ENCODE measurements around the gene STH. TPM values are rescaled to one million over a fixed set of nuclear protein-coding genes. Genes with fewer than 3 reads are reported as not detected.

The STH gene
- polyA plus RNA-seq, 1 donor, result not detected

DNA sequence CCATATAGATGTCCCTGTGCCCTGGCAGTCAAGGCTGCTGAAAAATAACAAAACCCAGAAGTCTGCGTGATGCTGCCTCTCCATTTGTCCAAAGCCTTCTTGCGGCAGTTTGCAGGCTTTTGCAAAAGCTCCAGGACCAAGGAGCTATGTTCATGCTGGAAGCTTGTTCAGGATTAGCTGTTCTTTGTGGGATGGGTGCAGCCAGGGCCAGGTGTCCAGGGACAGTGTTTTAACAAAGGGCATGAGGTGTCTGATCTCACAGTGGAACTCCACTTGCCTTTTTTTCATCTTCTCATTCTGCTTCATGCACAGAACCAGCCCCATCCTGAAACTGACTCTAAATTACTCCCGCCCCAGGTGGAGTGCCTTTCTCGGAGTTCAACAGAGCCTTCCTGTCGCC, 31.7 kb upstream of the STH start:
- DNase-seq, result no peak

DNA sequence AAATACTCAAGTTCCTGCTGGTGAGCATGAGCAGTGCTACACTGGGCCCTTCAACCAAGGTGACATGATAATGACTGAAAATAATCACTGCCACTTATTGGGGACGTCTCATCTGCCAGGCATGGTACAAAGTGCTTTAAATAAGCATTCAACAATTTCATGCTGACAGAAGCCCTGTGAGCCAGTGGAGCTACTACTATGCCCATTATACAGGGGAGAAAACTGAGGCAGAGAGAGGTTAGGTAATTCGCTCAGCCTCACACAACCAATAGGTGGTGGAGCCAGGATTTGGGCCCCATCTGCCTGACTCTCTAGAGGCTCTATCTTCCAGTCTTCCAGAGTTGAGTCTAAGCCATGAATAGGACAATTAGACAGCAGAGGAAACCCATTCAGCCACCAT, 30.3 kb upstream of the STH start:
- DNase-seq, result no peak

DNA sequence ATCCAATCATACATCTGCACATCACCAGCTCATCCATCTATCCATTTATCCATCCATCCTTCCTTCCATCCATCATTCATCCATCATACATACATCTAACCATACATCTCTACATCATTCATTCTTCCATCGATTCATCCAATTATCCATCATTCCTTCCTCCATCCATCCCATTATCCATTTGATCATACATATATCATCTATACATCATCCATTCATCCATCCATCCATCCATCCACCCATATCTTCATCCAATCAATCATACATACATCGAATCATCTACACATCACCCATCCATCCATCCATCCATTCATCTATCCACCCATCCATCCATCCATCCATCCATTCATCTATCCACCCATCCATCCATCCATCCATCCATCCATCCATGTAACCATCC, 29.3 kb upstream of the STH start:
- no peak for DNase-seq

DNA sequence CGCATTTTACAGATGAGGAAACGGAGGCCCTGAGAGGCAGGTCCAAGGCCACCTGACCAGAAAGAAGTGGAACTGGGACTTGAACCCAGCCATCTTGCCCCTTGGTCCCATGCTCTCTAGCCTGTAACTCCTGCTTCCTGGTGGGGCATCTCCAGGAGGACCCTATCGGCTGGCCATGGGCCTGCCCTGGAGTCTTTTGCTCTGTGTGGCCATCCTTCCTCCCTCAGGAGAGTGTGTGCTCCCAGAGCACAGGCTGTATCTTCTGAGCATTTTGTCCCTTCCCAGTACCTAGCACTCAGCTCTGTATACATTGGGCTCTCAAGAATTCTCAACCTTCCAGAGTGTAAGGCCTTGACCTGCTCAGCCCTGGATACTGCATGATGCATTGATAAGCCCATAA, 28.4 kb upstream of the STH start:
- no peak for DNase-seq

DNA sequence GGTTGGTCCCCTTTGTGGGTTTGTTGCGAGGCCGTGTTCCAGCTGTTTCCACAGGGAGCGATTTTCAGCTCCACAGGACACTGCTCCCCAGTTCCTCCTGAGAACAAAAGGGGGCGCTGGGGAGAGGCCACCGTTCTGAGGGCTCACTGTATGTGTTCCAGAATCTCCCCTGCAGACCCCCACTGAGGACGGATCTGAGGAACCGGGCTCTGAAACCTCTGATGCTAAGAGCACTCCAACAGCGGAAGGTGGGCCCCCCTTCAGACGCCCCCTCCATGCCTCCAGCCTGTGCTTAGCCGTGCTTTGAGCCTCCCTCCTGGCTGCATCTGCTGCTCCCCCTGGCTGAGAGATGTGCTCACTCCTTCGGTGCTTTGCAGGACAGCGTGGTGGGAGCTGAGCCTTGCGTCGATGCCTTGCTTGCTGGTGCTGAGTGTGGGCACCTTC, 27.3 kb upstream of the STH start:
- no peak for DNase-seq

DNA sequence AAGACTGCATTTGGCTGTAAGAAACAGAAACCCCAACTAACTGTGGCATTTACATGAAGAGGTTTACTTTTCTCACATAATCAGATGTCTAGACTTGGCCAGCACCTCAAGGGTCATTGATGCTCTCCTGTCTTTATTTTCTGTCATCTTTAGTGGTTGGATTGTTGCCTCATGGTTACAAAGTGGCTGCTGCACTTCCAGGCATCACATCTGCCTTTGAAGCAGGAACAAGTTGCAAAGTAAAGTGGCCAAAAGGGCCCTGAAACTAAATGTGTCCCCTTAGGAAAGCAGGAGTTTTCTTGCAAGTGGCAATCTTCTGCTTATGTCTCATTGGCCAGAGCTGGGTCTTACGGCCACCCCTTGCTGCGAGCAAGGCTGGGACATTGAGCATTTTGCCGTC, 26.5 kb upstream of the STH start:
- no peak for DNase-seq

DNA sequence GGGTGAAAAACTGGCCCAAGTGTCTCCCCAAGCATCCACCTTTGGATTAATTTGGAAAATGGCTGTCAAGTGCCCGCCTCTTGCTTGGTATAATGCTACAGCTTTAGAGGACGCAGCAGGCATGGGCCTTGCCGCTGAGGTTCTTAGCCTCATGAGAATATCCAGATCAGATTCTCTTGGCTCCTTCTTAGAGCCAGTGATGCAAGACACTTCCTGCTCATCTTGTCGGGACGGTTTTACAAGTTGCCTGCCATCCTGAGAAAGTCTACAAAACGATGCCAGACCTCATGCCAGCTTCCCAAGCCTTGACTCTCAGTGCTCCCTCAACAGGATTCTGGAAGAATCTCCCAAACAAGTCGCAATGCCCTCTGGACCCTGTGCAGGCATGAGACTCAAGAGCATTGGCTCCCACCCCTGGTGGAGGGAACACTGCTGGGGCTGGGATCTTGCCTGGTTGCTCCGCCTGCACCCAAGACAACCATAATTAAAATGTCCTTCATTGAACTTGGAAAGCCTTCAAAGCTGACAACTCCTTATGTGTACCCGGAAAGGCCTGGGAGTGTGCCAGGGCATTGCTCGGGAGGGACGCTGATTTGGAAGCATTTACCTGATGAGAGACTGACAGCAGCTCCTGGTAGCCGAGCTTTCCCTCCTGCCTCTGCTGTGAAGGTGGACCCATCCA, 25.8 kb upstream of the STH start:
- no peak for DNase-seq

DNA sequence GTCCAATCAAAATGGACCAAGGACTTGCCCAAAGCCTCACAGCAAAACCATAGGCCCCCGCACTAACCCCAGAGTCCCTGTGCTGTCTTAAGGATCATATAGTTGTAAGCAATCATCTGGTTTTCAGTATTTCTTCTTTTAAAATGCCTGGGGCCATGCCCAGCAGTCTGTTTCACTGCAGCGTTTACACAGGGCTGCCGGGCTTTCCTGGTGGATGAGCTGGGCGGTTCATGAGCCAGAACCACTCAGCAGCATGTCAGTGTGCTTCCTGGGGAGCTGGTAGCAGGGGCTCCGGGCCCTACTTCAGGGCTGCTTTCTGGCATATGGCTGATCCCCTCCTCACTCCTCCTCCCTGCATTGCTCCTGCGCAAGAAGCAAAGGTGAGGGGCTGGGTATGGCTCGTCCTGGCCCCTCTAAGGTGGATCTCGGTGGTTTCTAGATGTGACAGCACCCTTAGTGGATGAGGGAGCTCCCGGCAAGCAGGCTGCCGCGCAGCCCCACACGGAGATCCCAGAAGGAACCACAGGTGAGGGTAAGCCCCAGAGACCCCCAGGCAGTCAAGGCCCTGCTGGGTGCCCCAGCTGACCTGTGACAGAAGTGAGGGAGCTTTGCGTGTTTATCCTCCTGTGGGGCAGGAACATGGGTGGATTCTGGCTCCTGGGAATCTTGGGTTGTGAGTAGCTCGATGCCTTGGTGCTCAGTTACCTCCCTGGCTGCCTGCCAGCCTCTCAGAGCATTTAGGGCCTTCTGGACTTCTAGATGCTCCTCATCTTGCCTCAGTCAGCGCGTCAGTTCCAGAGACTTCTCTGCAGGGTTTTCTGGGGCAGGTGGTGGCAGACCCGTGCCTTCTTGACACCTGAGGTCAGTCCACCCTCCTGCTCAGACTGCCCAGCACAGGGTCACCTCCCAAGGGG, 24.8 kb upstream of the STH start:
- DNase-seq, result no peak

DNA sequence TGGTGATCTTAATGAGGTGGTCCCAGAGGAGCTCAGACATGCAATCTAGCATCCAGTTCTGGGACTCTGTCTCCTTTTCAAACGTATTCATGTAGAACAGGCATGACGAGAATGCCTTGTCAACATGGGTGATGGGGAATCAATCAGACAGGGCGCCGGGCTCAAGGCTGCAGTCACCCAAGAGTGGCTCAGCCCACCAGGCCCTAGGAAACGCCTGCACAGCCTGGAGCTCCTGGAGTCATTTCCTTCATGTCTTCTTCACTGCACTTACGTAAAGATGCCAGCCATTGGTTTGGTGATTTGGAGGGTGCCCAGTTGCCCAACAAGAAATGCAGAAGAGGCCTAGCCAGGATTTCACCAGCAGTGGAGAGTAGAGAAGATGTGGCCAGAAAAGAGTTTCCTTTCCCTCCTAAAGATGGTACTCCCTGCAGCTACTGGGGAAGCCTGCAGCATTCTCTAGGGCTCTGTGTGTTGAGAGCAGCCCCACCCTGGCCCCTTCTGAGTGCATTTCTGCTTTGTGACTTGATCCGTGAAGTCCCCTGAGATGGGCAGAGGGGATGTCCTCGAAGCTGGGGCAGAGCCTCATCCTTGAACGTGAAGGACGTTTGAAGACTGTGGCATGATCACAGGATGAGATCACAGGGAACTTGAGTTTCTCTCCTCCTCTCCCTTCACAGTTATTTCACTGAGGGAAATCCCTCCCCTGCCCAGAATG, 24.0 kb upstream of the STH start:
- no peak for DNase-seq

DNA sequence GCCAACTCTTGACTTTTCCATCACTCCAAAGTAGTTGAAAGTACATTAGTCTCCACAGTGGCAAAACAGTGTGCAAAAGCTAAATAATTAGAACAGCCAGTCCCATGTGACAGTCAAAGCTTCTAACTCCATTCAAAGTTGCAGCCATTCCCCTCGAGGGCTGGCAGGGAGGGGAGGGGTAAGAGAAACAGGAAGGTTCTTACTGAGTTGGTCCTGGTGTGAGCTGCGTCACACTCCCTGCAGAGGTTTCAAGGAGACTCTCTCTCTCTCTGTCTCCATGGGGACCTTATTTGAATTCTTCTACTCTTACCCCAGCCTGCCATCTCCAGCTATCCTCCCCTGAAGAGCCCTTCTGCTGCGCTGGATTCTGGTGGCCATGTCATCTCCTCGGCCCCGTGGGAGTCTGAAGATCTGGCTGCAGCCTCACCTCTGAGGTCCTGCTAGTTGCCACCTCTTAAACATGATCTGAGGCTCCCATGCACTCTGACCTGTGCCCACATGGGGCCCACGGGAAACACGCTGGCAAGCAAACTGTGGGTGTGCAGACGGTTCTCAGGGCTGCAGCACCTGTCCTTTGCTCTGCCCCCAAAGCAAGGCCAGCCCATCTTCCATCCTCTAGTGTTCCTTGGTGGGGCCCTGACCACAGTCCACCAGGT, 23.3 kb upstream of the STH start:
- no peak for DNase-seq

DNA sequence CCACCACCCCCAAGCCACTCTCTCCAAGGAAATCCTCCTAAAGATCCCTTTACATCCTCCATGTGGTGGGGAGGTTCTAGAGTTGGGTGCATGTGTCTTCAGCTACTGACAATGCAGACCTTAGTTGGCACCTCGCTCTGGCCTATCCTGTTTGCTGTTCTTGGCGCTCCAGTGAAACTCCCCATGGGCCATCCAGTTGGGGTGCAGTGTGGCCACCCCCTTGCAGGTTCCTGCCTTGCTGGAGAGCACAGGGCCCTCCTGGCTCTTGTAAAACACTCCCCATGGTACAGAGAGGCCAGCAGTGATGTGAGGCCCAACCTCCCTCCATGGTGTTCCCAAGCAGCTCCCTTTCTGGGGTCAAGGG, 22.7 kb upstream of the STH start:
- DNase-seq, result no peak

DNA sequence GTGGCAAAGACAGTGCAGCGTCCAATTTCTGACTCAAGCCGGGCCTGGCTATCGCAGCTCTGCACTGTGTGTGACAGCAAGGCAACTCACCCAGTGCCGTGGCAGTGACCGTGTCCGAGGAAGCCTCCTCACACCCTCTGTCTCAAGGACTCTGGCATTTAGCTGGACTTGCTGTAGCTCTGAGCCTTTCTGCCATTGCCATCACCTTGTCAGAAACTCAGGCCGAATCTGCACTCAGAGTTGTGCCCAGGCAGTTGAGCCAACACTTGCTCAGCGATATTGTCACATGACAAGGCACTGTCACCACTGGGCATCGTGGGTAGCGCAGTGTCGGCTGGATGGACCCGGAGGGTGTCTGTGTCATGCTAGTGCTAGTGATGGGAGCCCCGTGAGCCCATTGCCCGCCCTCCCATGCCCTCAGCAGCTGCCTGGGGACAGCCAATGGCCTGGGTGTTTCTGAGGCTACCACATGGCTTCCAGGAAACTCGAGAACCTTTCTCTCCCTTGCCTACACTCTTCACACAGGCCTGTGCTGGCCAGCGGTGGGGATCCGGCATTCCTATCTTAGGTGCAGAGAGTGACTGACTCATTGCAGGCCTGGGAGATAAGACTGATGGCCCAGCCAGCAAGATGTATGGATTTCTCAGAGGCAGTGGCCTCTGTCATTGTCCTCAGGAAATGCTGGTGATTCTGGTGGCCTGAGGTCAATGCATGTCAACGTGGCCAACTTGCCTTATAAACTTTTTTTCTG, 22.1 kb upstream of the STH start:
- no peak for DNase-seq

DNA sequence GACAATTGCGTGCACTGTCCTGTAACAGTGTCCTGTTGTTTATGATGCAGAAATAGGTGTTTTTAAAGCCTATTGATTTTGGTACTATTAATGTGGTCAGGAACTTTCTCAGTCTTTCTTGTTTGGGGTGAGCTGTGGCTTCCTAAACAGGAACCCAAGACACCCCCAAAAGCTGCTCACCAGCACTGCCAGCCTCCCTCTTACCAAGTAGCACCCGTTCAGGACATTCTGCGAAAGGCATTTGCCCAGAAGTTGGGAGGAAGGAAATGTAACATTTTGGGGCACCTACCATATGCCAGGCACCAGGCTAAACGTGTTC, 21.6 kb upstream of the STH start:
- no peak for DNase-seq

DNA sequence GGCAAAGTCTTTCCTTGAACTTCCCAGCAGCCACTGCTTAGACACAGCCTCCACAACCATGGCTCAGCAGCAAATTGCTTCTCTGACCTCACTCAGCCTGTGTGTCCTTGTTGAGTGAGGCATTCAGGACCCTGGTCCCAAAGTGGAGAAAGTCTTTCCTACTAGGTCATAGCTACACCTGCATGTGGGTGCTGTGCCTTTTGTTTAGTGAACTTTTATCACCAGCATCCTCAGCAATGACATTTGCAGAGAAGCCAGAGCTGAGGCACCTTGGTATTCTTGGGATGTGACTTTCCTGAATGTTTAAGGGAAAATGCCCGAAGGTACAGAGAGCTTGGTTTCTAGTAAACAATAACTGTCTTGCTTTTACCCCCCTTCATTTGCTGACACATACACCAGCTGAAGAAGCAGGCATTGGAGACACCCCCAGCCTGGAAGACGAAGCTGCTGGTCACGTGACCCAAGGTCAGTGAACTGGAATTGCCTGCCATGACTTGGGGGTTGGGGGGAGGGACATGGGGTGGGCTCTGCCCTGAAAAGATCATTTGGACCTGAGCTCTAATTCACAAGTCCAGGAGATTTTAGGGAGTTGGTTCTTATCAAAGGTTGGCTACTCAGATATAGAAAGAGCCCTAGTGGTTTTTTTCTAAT, 20.9 kb upstream of the STH start:
- no peak for DNase-seq

DNA sequence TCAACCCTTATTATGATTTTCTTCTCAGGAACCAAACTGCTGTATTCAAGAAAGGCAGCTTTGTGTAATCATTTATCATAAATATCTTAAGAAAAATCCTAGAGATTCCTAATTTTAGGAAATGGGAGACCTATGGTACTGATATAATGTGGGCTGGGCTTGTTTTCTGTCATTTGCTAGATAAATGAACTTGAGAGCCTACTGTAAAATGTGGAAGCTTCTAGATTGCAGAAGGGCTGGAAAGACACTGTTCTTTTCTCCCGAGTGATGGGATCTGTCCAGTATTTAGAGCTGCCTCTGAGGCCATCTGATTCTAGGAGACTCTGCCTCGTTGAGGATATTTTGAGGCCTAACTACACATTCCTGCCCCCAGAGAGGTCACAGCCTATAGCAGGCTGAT, 19.9 kb upstream of the STH start:
- no peak for DNase-seq

DNA sequence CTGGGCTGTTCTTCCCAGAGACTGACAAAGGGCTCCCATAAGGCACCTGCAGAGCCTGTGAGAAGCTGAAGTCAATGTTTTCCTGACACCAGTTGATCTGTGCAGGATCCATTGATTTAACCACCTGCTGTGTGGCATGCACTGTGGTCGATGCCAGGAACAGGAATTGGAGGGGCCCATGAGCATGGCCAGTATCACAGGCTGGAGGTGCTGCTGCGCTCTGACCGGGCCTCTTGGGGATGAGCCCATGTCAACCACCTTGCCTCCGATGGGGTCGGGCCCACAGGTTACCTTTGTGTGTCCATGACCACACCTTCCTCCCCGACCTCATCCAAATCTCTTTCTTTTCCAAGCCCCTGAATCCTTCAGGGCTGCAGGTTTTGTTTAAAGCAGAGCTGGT, 18.2 kb upstream of the STH start:
- no peak for DNase-seq

DNA sequence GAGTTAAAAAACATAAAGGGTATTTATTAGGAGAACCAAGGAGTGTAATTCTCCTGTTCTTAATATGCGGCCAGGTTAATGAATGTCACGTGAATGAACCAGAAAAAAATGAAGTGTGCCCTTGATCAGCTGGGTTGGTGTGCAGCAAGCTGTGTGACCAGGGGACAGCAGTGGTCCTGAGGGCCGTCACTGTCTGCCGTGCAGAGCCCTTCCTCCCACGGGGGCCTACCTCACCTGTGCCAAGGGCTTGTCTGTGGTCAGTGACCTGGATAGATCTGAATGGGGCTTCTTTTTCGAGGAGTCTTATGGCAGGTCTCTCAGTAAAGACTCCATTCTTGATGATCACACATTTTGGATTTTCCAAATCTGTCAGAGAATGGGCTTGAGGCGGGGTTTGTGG, 17.7 kb upstream of the STH start:
- no peak for DNase-seq

DNA sequence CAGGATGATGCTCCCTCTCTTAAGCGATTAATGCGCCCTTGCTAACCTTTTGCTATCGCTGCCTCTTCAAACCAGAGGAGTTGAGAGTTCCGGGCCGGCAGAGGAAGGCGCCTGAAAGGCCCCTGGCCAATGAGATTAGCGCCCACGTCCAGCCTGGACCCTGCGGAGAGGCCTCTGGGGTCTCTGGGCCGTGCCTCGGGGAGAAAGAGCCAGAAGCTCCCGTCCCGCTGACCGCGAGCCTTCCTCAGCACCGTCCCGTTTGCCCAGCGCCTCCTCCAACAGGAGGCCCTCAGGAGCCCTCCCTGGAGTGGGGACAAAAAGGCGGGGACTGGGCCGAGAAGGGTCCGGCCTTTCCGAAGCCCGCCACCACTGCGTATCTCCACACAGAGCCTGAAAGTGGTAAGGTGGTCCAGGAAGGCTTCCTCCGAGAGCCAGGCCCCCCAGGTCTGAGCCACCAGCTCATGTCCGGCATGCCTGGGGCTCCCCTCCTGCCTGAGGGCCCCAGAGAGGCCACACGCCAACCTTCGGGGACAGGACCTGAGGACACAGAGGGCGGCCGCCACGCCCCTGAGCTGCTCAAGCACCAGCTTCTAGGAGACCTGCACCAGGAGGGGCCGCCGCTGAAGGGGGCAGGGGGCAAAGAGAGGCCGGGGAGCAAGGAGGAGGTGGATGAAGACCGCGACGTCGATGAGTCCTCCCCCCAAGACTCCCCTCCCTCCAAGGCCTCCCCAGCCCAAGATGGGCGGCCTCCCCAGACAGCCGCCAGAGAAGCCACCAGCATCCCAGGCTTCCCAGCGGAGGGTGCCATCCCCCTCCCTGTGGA, 16.0 kb upstream of the STH start:
- DNase-seq, result no peak

DNA sequence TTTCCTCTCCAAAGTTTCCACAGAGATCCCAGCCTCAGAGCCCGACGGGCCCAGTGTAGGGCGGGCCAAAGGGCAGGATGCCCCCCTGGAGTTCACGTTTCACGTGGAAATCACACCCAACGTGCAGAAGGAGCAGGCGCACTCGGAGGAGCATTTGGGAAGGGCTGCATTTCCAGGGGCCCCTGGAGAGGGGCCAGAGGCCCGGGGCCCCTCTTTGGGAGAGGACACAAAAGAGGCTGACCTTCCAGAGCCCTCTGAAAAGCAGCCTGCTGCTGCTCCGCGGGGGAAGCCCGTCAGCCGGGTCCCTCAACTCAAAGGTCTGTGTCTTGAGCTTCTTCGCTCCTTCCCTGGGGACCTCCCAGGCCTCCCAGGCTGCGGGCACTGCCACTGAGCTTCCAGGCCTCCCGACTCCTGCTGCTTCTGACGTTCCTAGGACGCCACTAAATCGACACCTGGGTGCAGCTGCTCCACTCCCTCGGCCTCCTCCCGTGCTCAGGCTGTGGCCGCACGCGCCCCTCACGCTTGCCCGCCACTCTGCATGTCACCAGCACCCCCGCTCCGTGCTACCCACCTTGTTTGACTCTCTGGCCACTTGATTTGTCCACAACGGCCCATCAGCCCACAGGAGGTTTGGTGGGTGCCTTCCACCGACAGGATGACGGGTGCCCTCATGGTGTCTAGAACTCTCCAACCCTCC, 15.3 kb upstream of the STH start:
- DNase-seq, result no peak

DNA sequence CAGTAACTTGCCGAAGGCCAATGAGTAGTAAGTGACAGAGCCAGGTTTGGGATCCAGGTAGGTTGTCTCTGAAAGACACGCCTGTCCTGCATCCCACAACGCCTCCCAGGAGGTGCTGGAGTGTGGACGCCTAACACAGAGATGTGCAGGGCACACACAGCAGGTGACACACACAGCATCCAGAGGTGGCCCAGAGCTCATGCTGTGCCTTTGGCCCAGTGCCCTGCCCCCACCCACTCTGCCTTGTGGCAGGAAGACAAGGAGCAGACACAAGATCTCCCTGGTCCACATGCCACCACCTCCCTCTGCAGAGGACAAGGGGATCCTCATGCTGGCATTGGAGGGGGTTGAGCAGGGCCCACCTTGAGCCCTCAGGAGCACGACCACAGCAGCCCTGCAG, 14.7 kb upstream of the STH start:
- DNase-seq, result no peak

Data from left kidney (tissue), 2 donors.